IMR-90 (cell line): ENCODE measurements around the gene VHLL. TPM values are rescaled to one million over a fixed set of nuclear protein-coding genes. Genes with fewer than 3 reads are reported as not detected.

Source experiments
- ATAC-seq: fragments of 200-7000 bp; cut with Tn5 transposase; 2 replicates; pipeline ENCODE4 v1.9.1; 2020; ENCODE audit warnings: low read depth, mild to moderate bottlenecking, moderate library complexity
- BruUV-seq: library from RNA; stranded (reverse); fragments of 400-500 nt; replicated peaks from 2 replicates; lab custom pipeline; 2021; lab: Mats Ljungman, UMichigan
- CTCF ChIA-PET: fragments of 300-600 bp; formaldehyde crosslinking; extraction: SDS; loops from one replicate; lab custom pipeline; 2021; ENCODE audit warnings: antibody characterized with exemption; lab: Yijun Ruan, JAX
- POLR2A ChIA-PET: fragments of 300-600 bp; sonication (Branson Sonifier 250); formaldehyde crosslinking; loops from one replicate; lab custom pipeline; 2022; ENCODE audit warnings: antibody characterized with exemption; ENCODE audit not compliant: unreplicated experiment; lab: Charles Lee
- DNase-seq: peaks from one replicate; pipeline ENCODE4 v3.0.0; 2013
- H2AFZ ChIP-seq: replicated peaks from 2 replicates; pipeline ENCODE3; 2013; ENCODE audit warnings: low read length, mild to moderate bottlenecking; ENCODE audit not compliant: poor library complexity
- H2AK5ac ChIP-seq: 2 replicates; pipeline ENCODE4 v1.6.1; 2013; ENCODE audit warnings: low read depth, low read length, inconsistent platforms
- H2AK9ac ChIP-seq: replicated peaks from 2 replicates; pipeline ENCODE3; 2013; ENCODE audit warnings: mild to moderate bottlenecking, low read depth, low read length, moderate library complexity; ENCODE audit not compliant: poor library complexity
- H2BK120ac ChIP-seq: 2 replicates; pipeline ENCODE4 v1.6.1; 2013; ENCODE audit warnings: low read depth, low read length, inconsistent platforms
- H2BK15ac ChIP-seq: 3 replicates; pipeline ENCODE4 v1.6.1; 2013; ENCODE audit warnings: low read depth, low read length, inconsistent platforms
- H2BK20ac ChIP-seq: 2 replicates; pipeline ENCODE4 v1.6.1; 2013; ENCODE audit warnings: low read depth, mild to moderate bottlenecking, inconsistent platforms, low read length, moderate library complexity
- H2BK5ac ChIP-seq: 2 replicates; pipeline ENCODE4 v1.6.1; 2013; ENCODE audit warnings: mild to moderate bottlenecking, low read depth, low read length, inconsistent platforms; ENCODE audit not compliant: poor library complexity, severe bottlenecking
- H3K14ac ChIP-seq: replicated peaks from 2 replicates; pipeline ENCODE4 v1.6.1; 2013; ENCODE audit warnings: low read depth, low read length, inconsistent platforms
- H3K18ac ChIP-seq: 2 replicates; pipeline ENCODE4 v1.6.1; 2013; ENCODE audit warnings: low read depth, low read length, control low read depth
- H3K23ac ChIP-seq: 2 replicates; pipeline ENCODE4 v1.6.1; 2013; ENCODE audit warnings: low read depth, low read length, inconsistent platforms
- H3K27ac ChIP-seq: 2 replicates; pipeline ENCODE4 v1.5.1; 2013; ENCODE audit warnings: mild to moderate bottlenecking, control low read depth, low read length; ENCODE audit not compliant: insufficient read depth
- H3K27me3 ChIP-seq: 2 replicates; pipeline ENCODE4 v1.6.1; 2013; ENCODE audit warnings: low read length; ENCODE audit not compliant: control insufficient read depth, insufficient read depth
- H3K36me3 ChIP-seq: 2 replicates; pipeline ENCODE4 v1.6.1; 2013; ENCODE audit warnings: low read length, mixed read lengths; ENCODE audit not compliant: control insufficient read depth, insufficient read depth
- H3K4ac ChIP-seq: 2 replicates; pipeline ENCODE4 v1.6.1; 2013; ENCODE audit warnings: low read depth, low read length, inconsistent platforms
- H3K4me1 ChIP-seq: 2 replicates; pipeline ENCODE4 v1.6.1; 2013; ENCODE audit warnings: low read length, mixed read lengths; ENCODE audit not compliant: control insufficient read depth, insufficient read depth
- H3K4me2 ChIP-seq: 2 replicates; pipeline ENCODE4 v1.6.1; 2013; ENCODE audit warnings: low read depth, mild to moderate bottlenecking, control low read depth, low read length, moderate library complexity
- H3K4me3 ChIP-seq: 2 replicates; pipeline ENCODE4 v1.5.1; 2013; ENCODE audit warnings: low read depth, mild to moderate bottlenecking, control low read depth, low read length, moderate library complexity; ENCODE audit not compliant: insufficient read depth
- H3K56ac ChIP-seq: 2 replicates; pipeline ENCODE4 v1.6.1; 2013; ENCODE audit warnings: low read length, inconsistent platforms; ENCODE audit not compliant: insufficient read depth; ENCODE audit errors: extremely low read depth
- H3K79me1 ChIP-seq, 2 experiments: 2 replicates each; pipeline ENCODE4 v1.6.1; 2013; ENCODE audit warnings: low read length in 2 of 2, inconsistent platforms in 1 of 2, low read depth in 1 of 2
- H3K9ac ChIP-seq: 2 replicates; pipeline ENCODE4 v1.6.1; 2013; ENCODE audit warnings: low read depth, low read length, control low read depth
- H3K9me1 ChIP-seq: 2 replicates; pipeline ENCODE4 v1.6.1; 2013; ENCODE audit warnings: low read length, inconsistent platforms; ENCODE audit not compliant: insufficient read depth
- H3K9me3 ChIP-seq: 2 replicates; pipeline ENCODE4 v1.6.1; 2013; ENCODE audit warnings: low read length; ENCODE audit not compliant: control insufficient read depth, insufficient read depth
- H4K20me1 ChIP-seq: 2 replicates; pipeline ENCODE4 v1.6.1; 2013; ENCODE audit warnings: low read length, inconsistent platforms; ENCODE audit not compliant: insufficient read depth
- H4K5ac ChIP-seq: 2 replicates; pipeline ENCODE4 v1.6.1; 2013; ENCODE audit warnings: mild to moderate bottlenecking, low read depth, low read length, control low read depth
- H4K8ac ChIP-seq, 2 experiments: 2 replicates each; pipeline ENCODE4 v1.6.1; 2013; ENCODE audit warnings: low read depth in 2 of 2, low read length in 2 of 2, control low read depth in 1 of 2, inconsistent platforms in 1 of 2
- H4K91ac ChIP-seq: 2 replicates; pipeline ENCODE4 v1.6.1; 2013; ENCODE audit warnings: low read depth, low read length, inconsistent platforms; ENCODE audit not compliant: insufficient read depth
- BHLHE40 ChIP-seq: fragments of 150-350 bp; IDR thresholded peaks from 2 replicates; pipeline ENCODE4 v1.6.1; 2016; ENCODE audit warnings: mild to moderate bottlenecking, low read depth, low read length
- MAZ ChIP-seq: IDR thresholded peaks from 2 replicates; pipeline ENCODE4 v1.6.1; 2012; ENCODE audit warnings: low read depth, mild to moderate bottlenecking, low read length, improper control_type of control experiment, moderate library complexity, borderline replicate concordance
- MXI1 ChIP-seq: IDR thresholded peaks from 2 replicates; pipeline ENCODE4 v1.6.1; 2012; ENCODE audit warnings: low read depth, mild to moderate bottlenecking, low read length, moderate library complexity, borderline replicate concordance
- SMC3 ChIP-seq: fragments of 150-350 bp; IDR thresholded peaks from 2 replicates; pipeline ENCODE4 v1.6.1; 2016; ENCODE audit warnings: low read depth, mild to moderate bottlenecking, antibody characterized with exemption, low read length, moderate library complexity
- USF2 ChIP-seq: fragments of 150-350 bp; IDR thresholded peaks from 2 replicates; pipeline ENCODE4 v1.6.1; 2017; ENCODE audit warnings: mild to moderate bottlenecking, antibody characterized with exemption, low read length, low read depth
- WGBS, 2 experiments: methylation state at CpG; one replicate each; pipeline versions ENCODE4 v1.1.5 to v1.1.7; 2013; ENCODE audit warnings: missing lambda C conversion rate in 2 of 2; ENCODE audit not compliant: insufficient read length in 1 of 2; ENCODE audit errors: extremely low coverage in 2 of 2; 5-methylcytosine and 5-hydroxymethylcytosine counted together
- dilution Hi-C: fragments of 300-500 bp; cut with HindIII; formaldehyde crosslinking; loops from one replicate; pipeline ENCODE4 v1.14.3; 2018; ENCODE audit warnings: low sequenced_read_pairs; ENCODE audit not compliant: unreplicated experiment
- in situ Hi-C: fragments of 300-500 bp; cut with MboI; formaldehyde crosslinking; loops from 3 replicates; pipeline ENCODE4 v1.14.3; 2019; ENCODE audit warnings: low sequenced_read_pairs, inconsistent platforms, mixed read lengths
- intact Hi-C: fragments of 100-400 bp; cut with micrococcal nuclease; formaldehyde crosslinking; loops from 2 replicates; pipeline ENCODE4 v1.10.0; 2022
- polyA plus RNA-seq, 3 experiments: library from polyadenylated mRNA; depleted of rRNA; stranded (reverse); fragments of >200 nt; gene quantifications; 2 replicates each; pipeline ENCODE4 v1.2.3, GENCODE V29; 2012; ENCODE audit warnings: low replicate concordance in 1 of 3
- total RNA-seq: library from RNA; depleted of rRNA; stranded (reverse); fragments of >200 nt; gene quantifications from 2 replicates; pipeline ENCODE4 v1.2.3, GENCODE V29; 2012

The VHLL gene
- total and polyA plus RNA-seq, 2 of the 4 experiments (the other 2 are of a cell fraction): not detected

- Histone ChIP-seq H3K14ac (peak within 1 kb of the TSS; percentile 95), H2AK9ac (peak within 1 kb of the TSS; percentile 80), H2BK5ac (peak within 1 kb of the TSS; percentile 3), H4K91ac (peak within 1 kb of the TSS; percentile 83), H3K4me3 (peak within 1 kb of the TSS; percentile 53), H3K4me1 (peaks cover 2% of the 10 kb centered on the region; the same call in 1 of the 2 replicates), H3K27me3 (no peaks in the 10 kb centered on the region), H2BK20ac (peak within 1 kb of the TSS; percentile 27; the same call in 1 of the 2 replicates), H4K5ac (peak within 1 kb of the TSS; percentile 84), H3K18ac (no peak within 1 kb of the TSS; the same call in 1 of the 2 replicates), H3K23ac (peak within 1 kb of the TSS; percentile 54), H2BK120ac (0 out of 2 replicates have a peak within 1 kb of the TSS, but pooled peaks have one; percentile 33), H2BK15ac (peak within 1 kb of the TSS; percentile 93), H3K4me2 (peak within 1 kb of the TSS; percentile 74), H4K20me1 (no peaks in the 10 kb centered on the region), H3K79me1 (peaks cover 3 to 26% of the 10 kb centered on the region in 2 experiments), H3K9ac (peak within 1 kb of the TSS; percentile 59), H3K56ac (peak within 1 kb of the TSS; percentile 74; the same call in 1 of the 2 replicates), H2AFZ (peak within 1 kb of the TSS; percentile 93), H2AK5ac (peak within 1 kb of the TSS; percentile 79; the same call in 1 of the 2 replicates), H3K9me3 (no peaks in the 10 kb centered on the region), H3K9me1 (peaks cover 6% of the 10 kb centered on the region; the same call in 1 of the 2 replicates), H3K4ac (peak within 1 kb of the TSS; percentile 86), H4K8ac (peak within 1 kb of the TSS; percentile 95 to 96), H3K27ac (peak within 1 kb of the TSS; percentile 1), H3K36me3 (peaks cover 9% of the 10 kb centered on the region; the same call in 1 of the 2 replicates)
- ATAC-seq (peak; percentile 33; the same call in 1 of the 2 replicates), DNase-seq (peak; percentile 64)
- no TSS peak for BruUV-seq
- TF ChIP-seq USF2: peak; percentile 98
- TF ChIP-seq MXI1: no peak
- no peak for TF ChIP-seq MAZ
- no peak for TF ChIP-seq SMC3
- TF ChIP-seq BHLHE40: peak; percentile 47; the same call in 1 of the 2 replicates
- in situ Hi-C loops: no loop called here
- no CpG with 5 or more reads among the region's 17 CpGs for WGBS, 2 experiments
- ChIA-PET POLR2A (interaction anchor here (1.1 kb wide), 1 partner anchor 13 kb away, joined by 4 read pairs; the partner anchor contains the start of gene SMG5), CTCF (no interaction called here)
- dilution Hi-C loops: no loop called here
- intact Hi-C loops: no loop called here
Observed at GRCh38 chr1:156295391-156295947, 3.6 kb downstream of the VHLL start, which contains the start of gene GLMP. Gene GLMP (minus strand): TSS chr1:156295679. CDS start chr1:156295645, 34 bp downstream.
